Measurements from ENCODE around the gene SCAPER. TPM values are rescaled to one million over a fixed set of nuclear protein-coding genes. Genes with fewer than 3 reads are reported as not detected.

SCAPER gene
- total and polyA plus RNA-seq, 2 of the 4 experiments (the other 2 are of a cell fraction): 2.9 to 9.7 TPM

GRCh38 chr15:76668900-76669299 is 236.2 kb downstream of the SCAPER start:
- Histone ChIP-seq H2BK120ac (ENCODE audit: low read depth, low read length) (no peak overlapping the region), H4K8ac (ENCODE audit: low read depth in 2 of 2, low read length in 2 of 2) (no peak overlapping the region), H2AFZ (replicated peaks; ENCODE audit: low read length, poor library complexity) (no peak overlapping the region), H3K4me3 (ENCODE audit: insufficient read depth, low read depth, low read length) (no peak overlapping the region), H3K4me2 (ENCODE audit: low read depth, low read length) (no peak overlapping the region), H3K18ac (ENCODE audit: low read depth, low read length) (no peak overlapping the region), H2AK5ac (ENCODE audit: low read depth, low read length) (no peak overlapping the region), H3K9ac (ENCODE audit: low read depth, low read length) (no peak overlapping the region), H2AK9ac (replicated peaks; ENCODE audit: low read depth, low read length, poor library complexity) (no peak overlapping the region), H2BK15ac (ENCODE audit: low read depth, low read length) (no peak overlapping the region), H3K9me1 (ENCODE audit: insufficient read depth, low read length) (no peaks in the 10 kb centered on the region), H3K27ac (ENCODE audit: insufficient read depth, low read length) (no peak overlapping the region), H2BK5ac (ENCODE audit: low read depth, low read length, poor library complexity, severe bottlenecking) (no peak overlapping the region), H2BK20ac (ENCODE audit: low read depth, low read length) (no peak overlapping the region), H4K20me1 (ENCODE audit: insufficient read depth, low read length) (no peaks in the 10 kb centered on the region), H4K91ac (ENCODE audit: insufficient read depth, low read depth, low read length) (no peak overlapping the region), H3K14ac (replicated peaks; ENCODE audit: low read depth, low read length) (no peak overlapping the region), H3K36me3 (ENCODE audit: control insufficient read depth, insufficient read depth, low read length) (no peaks in the 10 kb centered on the region), H3K4ac (ENCODE audit: low read depth, low read length) (no peak overlapping the region), H3K4me1 (ENCODE audit: control insufficient read depth, insufficient read depth, low read length) (no peaks in the 10 kb centered on the region), H3K23ac (ENCODE audit: low read depth, low read length) (no peak overlapping the region), H3K9me3 (ENCODE audit: control insufficient read depth, insufficient read depth, low read length) (no peaks in the 10 kb centered on the region), H3K56ac (ENCODE audit: extremely low read depth, insufficient read depth, low read length) (no peak overlapping the region), H3K79me1 (ENCODE audit: low read depth in 1 of 2, low read length in 2 of 2) (no peaks in the 10 kb centered on the region; a peak in 1 of 4 replicates), H4K5ac (ENCODE audit: low read depth, low read length) (no peak overlapping the region), H3K27me3 (ENCODE audit: control insufficient read depth, insufficient read depth, low read length) (no peaks in the 10 kb centered on the region)
- WGBS, 2 experiments (ENCODE audit: extremely low coverage in 2 of 2, insufficient read length in 1 of 2): no CpG with 5 or more reads among the region's 2 CpGs
- no TSS peak for BruUV-seq (replicated peaks)
- intact Hi-C loops (cut with micrococcal nuclease): no loop called here
- TF ChIP-seq POLR2A (IDR thresholded peaks at IDR 0.05; ENCODE audit: low read depth, low read length): no peak
- TF ChIP-seq CHD1 (IDR thresholded peaks at IDR 0.05; ENCODE audit: low read depth, low read length): no peak
- no peak for TF ChIP-seq MAZ (IDR thresholded peaks at IDR 0.05; ENCODE audit: borderline replicate concordance, low read depth, low read length)
- TF ChIP-seq SMC3 (IDR thresholded peaks at IDR 0.05; ENCODE audit: low read depth, low read length): no peak
- TF ChIP-seq NFE2L2 (IDR thresholded peaks at IDR 0.05; ENCODE audit: low read depth, low read length): no peak
- TF ChIP-seq RAD21 (IDR thresholded peaks at IDR 0.05; ENCODE audit: low read length): no peak
- no peak for TF ChIP-seq MXI1 (IDR thresholded peaks at IDR 0.05; ENCODE audit: borderline replicate concordance, low read depth, low read length)
- no peak for TF ChIP-seq CEBPB (IDR thresholded peaks at IDR 0.05; ENCODE audit: low read depth, low read length)
- TF ChIP-seq USF2 (IDR thresholded peaks at IDR 0.05; ENCODE audit: low read depth, low read length): no peak
- TF ChIP-seq BHLHE40 (IDR thresholded peaks at IDR 0.05; ENCODE audit: low read depth, low read length): no peak
- no peak for TF ChIP-seq RFX5 (IDR thresholded peaks at IDR 0.05; ENCODE audit: low read depth, low read length)
- no peak for TF ChIP-seq ELK1 (IDR thresholded peaks at IDR 0.05; ENCODE audit: borderline replicate concordance, low read depth, low read length)
- no peak for TF ChIP-seq FOS (IDR thresholded peaks at IDR 0.05; ENCODE audit: low read depth, low read length)
- no peak for TF ChIP-seq CTCF (conservative IDR thresholded peaks at IDR 0.05; ENCODE audit: low read depth, low read length)
- TF ChIP-seq RCOR1 (IDR thresholded peaks at IDR 0.05; ENCODE audit: insufficient replicate concordance, low read length): no peak
- no peak for TF ChIP-seq MAFK (IDR thresholded peaks at IDR 0.05; ENCODE audit: low read depth, low read length)
- in situ Hi-C loops (cut with MboI; ENCODE audit: low sequenced_read_pairs): no loop called here
- CTCF ChIA-PET: interaction anchor here (0.6 kb wide), 1 partner anchor 208 kb away, joined by 3 read pairs; no protein-coding TSS in a partner anchor
- ATAC-seq (ENCODE audit: low read depth) (no peak), DNase-seq (no peak)
- POLR2A ChIA-PET (ENCODE audit: unreplicated experiment): no interaction called here
- dilution Hi-C loops (cut with HindIII; ENCODE audit: low sequenced_read_pairs, unreplicated experiment): no loop called here
